Nephron progenitor cell (in vitro differentiated cells): ENCODE measurements around the gene SIGLEC1.

Source experiments
- DNase-seq: peaks from one replicate; pipeline ENCODE4 v3.0.0; 2021
- H3K27ac Mint-ChIP-seq: 2 replicates; pipeline ENCODE4 v1.8.0; 2021; ENCODE audit warnings: mild to moderate bottlenecking, moderate library complexity, mixed read lengths
- H3K27me3 Mint-ChIP-seq: 2 replicates; pipeline ENCODE4 v1.8.0; 2021; ENCODE audit warnings: mild to moderate bottlenecking, low read depth, mixed read lengths; ENCODE audit not compliant: poor library complexity
- H3K36me3 Mint-ChIP-seq: 2 replicates; pipeline ENCODE4 v1.8.0; 2021; ENCODE audit warnings: low read depth, mixed read lengths
- H3K4me1 Mint-ChIP-seq: 2 replicates; pipeline ENCODE4 v1.8.0; 2021; ENCODE audit warnings: mixed read lengths
- H3K4me3 Mint-ChIP-seq: 2 replicates; pipeline ENCODE4 v1.8.0; 2021; ENCODE audit warnings: mild to moderate bottlenecking, moderate library complexity, mixed read lengths
- H3K9me3 Mint-ChIP-seq: 2 replicates; pipeline ENCODE4 v1.8.0; 2021; ENCODE audit warnings: mild to moderate bottlenecking, moderate library complexity, mixed read lengths
- TF ChIP-seq, protein P1 (sequence below): fragments of 200-600 bp; sonication (generic); IDR thresholded peaks from 2 replicates; pipeline ENCODE4 v1.5.0; 2021; ENCODE audit warnings: antibody characterized with exemption

The SIGLEC1 gene

DNA sequence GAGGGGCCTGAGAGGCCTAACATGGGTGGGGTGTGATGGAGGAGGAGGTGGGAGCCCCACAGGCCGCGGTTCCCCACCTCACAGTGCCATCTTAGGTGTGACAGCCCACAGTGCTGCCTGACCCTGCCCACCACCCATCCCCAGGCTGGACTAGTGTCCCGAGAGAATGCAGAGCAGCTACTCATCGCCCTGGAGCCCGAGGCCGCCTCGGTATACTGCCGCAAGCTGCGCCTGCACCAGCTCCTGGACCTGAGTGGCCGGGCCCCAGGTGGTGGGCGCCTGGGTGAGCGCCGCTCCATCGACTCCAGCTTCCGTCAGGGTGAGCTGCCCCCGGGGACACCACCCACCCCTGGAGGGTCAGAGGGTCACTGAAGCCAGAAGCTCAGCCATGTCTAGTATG lies 35.7 kb upstream of the SIGLEC1 start:
- Mint-ChIP-seq H3K27me3 (peaks cover 81% of the 10 kb centered on the region), H3K27ac (no peak overlapping the region), H3K9me3 (peaks cover 7% of the 10 kb centered on the region), H3K4me3 (no peak overlapping the region), H3K4me1 (peaks cover 11% of the 10 kb centered on the region), H3K36me3 (peaks cover 44% of the 10 kb centered on the region)
- TF ChIP-seq, protein P1, sequence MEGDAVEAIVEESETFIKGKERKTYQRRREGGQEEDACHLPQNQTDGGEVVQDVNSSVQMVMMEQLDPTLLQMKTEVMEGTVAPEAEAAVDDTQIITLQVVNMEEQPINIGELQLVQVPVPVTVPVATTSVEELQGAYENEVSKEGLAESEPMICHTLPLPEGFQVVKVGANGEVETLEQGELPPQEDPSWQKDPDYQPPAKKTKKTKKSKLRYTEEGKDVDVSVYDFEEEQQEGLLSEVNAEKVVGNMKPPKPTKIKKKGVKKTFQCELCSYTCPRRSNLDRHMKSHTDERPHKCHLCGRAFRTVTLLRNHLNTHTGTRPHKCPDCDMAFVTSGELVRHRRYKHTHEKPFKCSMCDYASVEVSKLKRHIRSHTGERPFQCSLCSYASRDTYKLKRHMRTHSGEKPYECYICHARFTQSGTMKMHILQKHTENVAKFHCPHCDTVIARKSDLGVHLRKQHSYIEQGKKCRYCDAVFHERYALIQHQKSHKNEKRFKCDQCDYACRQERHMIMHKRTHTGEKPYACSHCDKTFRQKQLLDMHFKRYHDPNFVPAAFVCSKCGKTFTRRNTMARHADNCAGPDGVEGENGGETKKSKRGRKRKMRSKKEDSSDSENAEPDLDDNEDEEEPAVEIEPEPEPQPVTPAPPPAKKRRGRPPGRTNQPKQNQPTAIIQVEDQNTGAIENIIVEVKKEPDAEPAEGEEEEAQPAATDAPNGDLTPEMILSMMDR: no peak
- no peak for DNase-seq

DNA sequence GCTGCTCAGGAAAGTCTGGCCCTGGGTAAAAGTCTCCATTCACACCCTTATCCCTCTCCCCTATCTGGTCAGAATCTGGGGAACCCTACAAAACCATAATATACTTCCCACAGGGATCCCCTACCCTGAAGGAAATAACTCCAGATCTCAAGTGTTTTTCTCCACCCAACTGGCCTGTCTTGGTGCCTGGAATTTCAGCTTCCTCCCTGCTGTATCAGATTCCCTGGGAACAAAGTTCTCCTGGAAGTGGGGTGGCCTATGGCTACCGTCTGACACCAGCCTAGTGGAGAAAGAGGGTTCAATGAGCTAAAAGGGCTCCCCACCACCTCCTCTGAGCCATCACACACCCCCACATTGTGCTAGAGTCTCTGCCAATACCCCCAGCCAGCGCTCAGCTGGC lies 35.1 kb upstream of the SIGLEC1 start:
- TF ChIP-seq, protein P1: no peak
- H3K36me3 Mint-ChIP-seq: peaks cover 44% of the 10 kb centered on the region
- peaks cover 78% of the 10 kb centered on the region for H3K27me3 Mint-ChIP-seq
- H3K27ac Mint-ChIP-seq: no peak overlapping the region
- DNase-seq: no peak
- H3K4me3 Mint-ChIP-seq: no peak overlapping the region
- peaks cover 11% of the 10 kb centered on the region for H3K4me1 Mint-ChIP-seq
- peaks cover 7% of the 10 kb centered on the region for H3K9me3 Mint-ChIP-seq

DNA sequence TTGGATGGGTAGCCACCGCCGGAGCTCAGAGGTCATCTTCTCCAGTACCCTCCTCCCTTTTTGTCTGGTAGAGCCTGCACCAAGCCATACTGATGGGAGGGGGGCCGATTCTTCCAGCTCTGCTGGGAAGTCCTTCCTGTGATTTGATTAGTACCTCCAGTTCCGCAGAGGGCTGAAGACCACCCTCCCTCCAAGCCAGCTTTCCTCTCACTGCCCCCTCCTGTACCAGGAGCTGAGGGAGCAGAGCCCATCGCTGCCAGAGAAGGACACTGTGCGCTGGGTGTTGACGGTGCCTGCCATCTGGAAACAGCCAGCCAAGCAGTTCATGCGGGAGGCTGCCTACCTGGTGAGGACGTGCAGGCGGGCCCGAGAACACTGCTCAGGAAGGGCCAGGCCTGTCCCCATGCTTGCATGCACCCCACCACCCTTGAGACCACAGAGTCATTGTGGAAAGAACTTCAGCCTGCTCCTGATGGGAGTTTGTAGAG lies 33.3 kb upstream of the SIGLEC1 start:
- H3K27me3 Mint-ChIP-seq: peaks cover 61% of the 10 kb centered on the region
- H3K4me3 Mint-ChIP-seq: no peak overlapping the region
- H3K27ac Mint-ChIP-seq: no peak overlapping the region
- H3K4me1 Mint-ChIP-seq: peaks cover 11% of the 10 kb centered on the region
- TF ChIP-seq, protein P1: no peak
- peaks cover 40% of the 10 kb centered on the region for H3K36me3 Mint-ChIP-seq
- peaks cover 7% of the 10 kb centered on the region for H3K9me3 Mint-ChIP-seq
- no peak for DNase-seq

DNA sequence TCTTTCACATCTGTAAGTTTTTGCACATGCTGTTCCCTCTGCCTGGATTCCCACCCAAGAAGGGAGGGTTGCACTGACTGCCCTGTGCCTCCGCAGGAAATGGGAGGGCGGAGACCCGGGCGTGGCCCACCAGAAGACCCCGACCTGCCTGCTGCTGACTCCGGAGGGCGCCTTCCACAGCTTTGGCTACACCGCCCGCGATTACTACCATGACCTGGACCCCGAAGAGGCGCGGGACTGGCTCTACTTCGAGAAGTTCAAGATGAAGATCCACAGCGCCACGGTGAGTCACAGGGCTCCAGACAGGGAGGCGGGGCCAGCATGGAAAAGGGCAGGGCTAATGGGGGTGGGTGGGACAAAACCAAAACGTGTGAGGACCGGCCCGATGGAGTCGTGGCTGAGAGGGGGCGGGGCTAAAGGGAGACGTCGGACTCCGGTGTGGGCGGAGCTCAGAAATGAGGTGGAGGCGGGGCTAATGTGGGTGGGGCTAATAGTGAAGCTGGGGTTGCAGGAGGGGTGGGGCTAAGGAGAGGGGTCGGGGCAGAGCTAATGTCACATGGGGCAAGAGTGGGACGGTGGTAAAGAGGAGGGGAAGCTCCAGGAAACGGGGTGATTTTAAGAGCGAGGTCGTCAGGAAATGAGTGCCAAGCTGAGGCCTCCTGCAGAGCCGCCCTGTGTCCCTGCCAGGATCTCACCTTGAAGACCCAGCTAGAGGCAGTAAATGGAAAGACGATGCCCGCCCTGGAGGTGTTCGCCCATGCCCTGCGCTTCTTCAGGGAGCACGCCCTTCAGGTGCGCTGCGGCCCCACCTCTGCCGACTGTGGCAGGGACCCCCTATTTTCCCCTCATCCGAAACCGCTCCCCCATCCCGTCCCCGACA lies 32.6 kb upstream of the SIGLEC1 start:
- Mint-ChIP-seq H3K4me3 (peak overlapping the region; percentile 79), H3K27ac (no peak overlapping the region), H3K9me3 (peaks cover 7% of the 10 kb centered on the region), H3K36me3 (peaks cover 37% of the 10 kb centered on the region), H3K27me3 (peaks cover 54% of the 10 kb centered on the region), H3K4me1 (peaks cover 18% of the 10 kb centered on the region)
- peak; percentile 86 for DNase-seq
- TF ChIP-seq, protein P1: no peak

DNA sequence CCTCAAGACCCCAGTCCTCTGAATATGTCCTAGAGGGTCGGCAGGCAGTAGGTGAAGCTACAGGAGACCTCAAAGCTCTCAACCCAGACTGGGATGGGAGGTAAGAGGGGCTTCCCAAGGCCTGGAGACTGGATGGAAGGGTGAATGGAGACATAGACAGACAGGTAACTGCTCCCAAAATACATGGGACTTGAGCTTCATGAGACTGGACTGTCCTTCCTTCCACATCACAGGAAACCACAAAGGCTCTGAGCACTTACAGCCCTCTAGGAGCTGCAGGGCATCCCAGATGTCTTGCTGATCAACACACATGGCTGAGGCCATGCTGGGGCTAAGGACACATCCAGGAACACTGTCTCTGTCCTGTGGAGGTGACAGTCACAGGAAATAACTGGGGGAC lies 31.6 kb upstream of the SIGLEC1 start:
- H3K4me1 Mint-ChIP-seq: peaks cover 27% of the 10 kb centered on the region
- H3K27me3 Mint-ChIP-seq: peaks cover 50% of the 10 kb centered on the region
- peaks cover 7% of the 10 kb centered on the region for H3K9me3 Mint-ChIP-seq
- no peak overlapping the region for H3K27ac Mint-ChIP-seq
- TF ChIP-seq, protein P1: no peak
- DNase-seq: no peak
- H3K4me3 Mint-ChIP-seq: no peak overlapping the region
- peaks cover 37% of the 10 kb centered on the region for H3K36me3 Mint-ChIP-seq
